ENCODE measurements around the gene STAP1. TPM values are rescaled to one million over a fixed set of nuclear protein-coding genes. Genes with fewer than 3 reads are reported as not detected.

STAP1 gene
- total and polyA plus RNA-seq, 2 of the 8 experiments (the other 6 are each of a cell fraction or from before 2014, with no cell fraction given): not detected

DNA sequence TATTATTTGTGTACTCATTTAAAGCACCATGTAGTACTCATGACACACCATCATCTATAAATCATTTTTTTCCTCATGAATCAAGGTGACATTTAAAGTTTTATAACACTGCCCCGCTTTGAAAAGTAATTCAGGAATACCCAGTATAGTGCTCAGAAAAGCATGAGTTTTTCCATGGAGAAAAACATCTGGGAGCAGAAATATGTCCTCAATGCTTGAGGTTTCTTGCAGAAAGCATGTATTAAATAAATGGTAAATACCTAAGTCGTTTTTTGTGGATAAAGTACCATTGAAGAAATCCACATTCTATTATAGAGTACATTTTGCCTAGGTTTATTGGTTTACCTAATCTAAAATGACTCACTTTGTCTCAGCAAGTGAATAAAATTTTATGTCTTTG lies 76.2 kb downstream of the STAP1 start:
- H3K56ac ChIP-seq (replicated peaks; ENCODE audit: insufficient read length, low read depth, low read length): no peak overlapping the region
- TF ChIP-seq EGR1 (IDR thresholded peaks at IDR 0.05; ENCODE audit: borderline replicate concordance, low read depth, low read length) (no peak), YY1 (IDR thresholded peaks at IDR 0.05; ENCODE audit: low read depth, low read length) (no peak), KDM5A (IDR thresholded peaks at IDR 0.05; ENCODE audit: low read length) (no peak), TEAD4 (IDR thresholded peaks at IDR 0.05; ENCODE audit: low read depth, low read length) (no peak), SAP30 (IDR thresholded peaks at IDR 0.05; ENCODE audit: insufficient read depth, insufficient replicate concordance, low read length) (no peak), POLR2AphosphoS5 (IDR thresholded peaks at IDR 0.05; ENCODE audit: low read depth, low read length) (no peak), NANOG (IDR thresholded peaks at IDR 0.05; ENCODE audit: insufficient read depth, low read depth, low read length, poor library complexity, severe bottlenecking) (no peak), BRCA1 (IDR thresholded peaks at IDR 0.05; ENCODE audit: low read depth, low read length) (no peak), TBP (IDR thresholded peaks at IDR 0.05; ENCODE audit: low read depth, low read length) (no peak), SP1 (IDR thresholded peaks at IDR 0.05; ENCODE audit: low read depth, low read length) (no peak)
- TF ChIP-seq, protein P1, sequence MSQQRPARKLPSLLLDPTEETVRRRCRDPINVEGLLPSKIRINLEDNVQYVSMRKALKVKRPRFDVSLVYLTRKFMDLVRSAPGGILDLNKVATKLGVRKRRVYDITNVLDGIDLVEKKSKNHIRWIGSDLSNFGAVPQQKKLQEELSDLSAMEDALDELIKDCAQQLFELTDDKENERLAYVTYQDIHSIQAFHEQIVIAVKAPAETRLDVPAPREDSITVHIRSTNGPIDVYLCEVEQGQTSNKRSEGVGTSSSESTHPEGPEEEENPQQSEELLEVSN (IDR thresholded peaks at IDR 0.05): no peak
- H4K20me1 ChIP-seq (replicated peaks in 1 of 2; ENCODE audit: control insufficient read depth in 1 of 2, insufficient read depth in 2 of 2, low read length in 2 of 2): no peaks in the 10 kb centered on the region
- H3K36me3 ChIP-seq (ENCODE audit: control insufficient read depth in 2 of 4, insufficient read depth in 4 of 4, low read length in 3 of 4): peaks cover 3 to 64% (median 26%) of the 10 kb centered on the region in 4 experiments; a peak in 7 of 8 replicates
- 77% methylated on average over 2 of the region's 2 CpGs; no CpG with 5 or more reads in 1 of the 2 experiments for WGBS, 2 experiments (ENCODE audit: extremely low coverage in 1 of 2, insufficient coverage in 1 of 2, insufficient read length in 1 of 2, insufficient replicate concordance in 2 of 2, low coverage in 1 of 2, low lambda C conversion rate in 2 of 2, missing lambda C conversion rate in 1 of 2)
- H2BK5ac ChIP-seq (ENCODE audit: low read depth, low read length): no peak overlapping the region
- no peak overlapping the region for H3K27ac ChIP-seq (ENCODE audit: low read depth, low read length)
- FAIRE-seq: no peak
- H3K79me2 ChIP-seq (ENCODE audit: control insufficient read depth in 1 of 2, insufficient read depth in 2 of 2, low read length in 2 of 2): no peaks in the 10 kb centered on the region
- no peaks in the 10 kb centered on the region for H3K27me3 ChIP-seq (replicated peaks in 1 of 4; ENCODE audit: control insufficient read depth in 3 of 4, extremely low read depth in 1 of 4, insufficient read depth in 3 of 4, low read length in 3 of 4)
- H3K9me3 ChIP-seq (ENCODE audit: insufficient read depth in 2 of 2, low read depth in 1 of 2, low read length in 1 of 2): peaks cover 7 to 20% of the 10 kb centered on the region in 2 experiments; a peak in 3 of 4 replicates
- H4K5ac ChIP-seq (ENCODE audit: insufficient read length, low read depth, low read length): no peak overlapping the region
- H3K79me1 ChIP-seq (ENCODE audit: low read depth, low read length): no peaks in the 10 kb centered on the region
- no peak overlapping the region for H3K14ac ChIP-seq (ENCODE audit: insufficient read length)
- no peak overlapping the region for H2BK12ac ChIP-seq (ENCODE audit: low read depth, low read length)
- H2BK15ac ChIP-seq (ENCODE audit: low read length): no peak overlapping the region
- no peak overlapping the region for H2BK120ac ChIP-seq (replicated peaks; ENCODE audit: low read depth, low read length)
- no peak overlapping the region for H3K23ac ChIP-seq (ENCODE audit: insufficient read length)
- no peak for DNase-seq (ENCODE audit: low read depth in 1 of 2, low spot score in 2 of 2)
- H3K18ac ChIP-seq (ENCODE audit: extremely low read depth, low read length): no peak overlapping the region
- no peak overlapping the region for H3K4ac ChIP-seq (replicated peaks; ENCODE audit: insufficient read length, low read depth, low read length)
- no peak overlapping the region for H3K4me3 ChIP-seq (ENCODE audit: extremely low read depth in 1 of 4, insufficient read depth in 2 of 4, low read depth in 3 of 4, low read length in 4 of 4)
- no peak overlapping the region for H2BK20ac ChIP-seq (ENCODE audit: low read length)
- ChIA-PET CTCF (ENCODE audit: partially characterized antibody) (no interaction called here), POLR2A (ENCODE audit: partially characterized antibody) (no interaction called here)
- no peak overlapping the region for H3K9ac ChIP-seq (replicated peaks in 1 of 4; ENCODE audit: extremely low read depth in 1 of 4, low read depth in 3 of 4, low read length in 3 of 4)
- no peak overlapping the region for H2AFZ ChIP-seq (ENCODE audit: low read length)
- no peak overlapping the region for H2AK5ac ChIP-seq (ENCODE audit: low read depth, low read length)
- H3K4me1 ChIP-seq (replicated peaks in 1 of 4; ENCODE audit: control insufficient read depth in 3 of 4, insufficient read depth in 4 of 4, low read length in 3 of 4): no peaks in the 10 kb centered on the region
- H4K8ac ChIP-seq (ENCODE audit: extremely low read depth, insufficient read depth, low read length): no peak overlapping the region
- H3K23me2 ChIP-seq (ENCODE audit: low read depth, low read length): no peaks in the 10 kb centered on the region
- no peak overlapping the region for H4K91ac ChIP-seq (replicated peaks; ENCODE audit: insufficient read length, low read length)
- H3K4me2 ChIP-seq (ENCODE audit: insufficient read depth in 1 of 2, low read depth in 2 of 2, low read length in 2 of 2): no peak overlapping the region

Measured in H1 (cell line).